ENCODE results near the gene SAYSD1.
"Not testable (repeated sequence)": the region's sequence is repeated elsewhere in the genome, so short reads cannot be mapped to it uniquely, and the experiment has no call there.

Gene SAYSD1

DNA sequence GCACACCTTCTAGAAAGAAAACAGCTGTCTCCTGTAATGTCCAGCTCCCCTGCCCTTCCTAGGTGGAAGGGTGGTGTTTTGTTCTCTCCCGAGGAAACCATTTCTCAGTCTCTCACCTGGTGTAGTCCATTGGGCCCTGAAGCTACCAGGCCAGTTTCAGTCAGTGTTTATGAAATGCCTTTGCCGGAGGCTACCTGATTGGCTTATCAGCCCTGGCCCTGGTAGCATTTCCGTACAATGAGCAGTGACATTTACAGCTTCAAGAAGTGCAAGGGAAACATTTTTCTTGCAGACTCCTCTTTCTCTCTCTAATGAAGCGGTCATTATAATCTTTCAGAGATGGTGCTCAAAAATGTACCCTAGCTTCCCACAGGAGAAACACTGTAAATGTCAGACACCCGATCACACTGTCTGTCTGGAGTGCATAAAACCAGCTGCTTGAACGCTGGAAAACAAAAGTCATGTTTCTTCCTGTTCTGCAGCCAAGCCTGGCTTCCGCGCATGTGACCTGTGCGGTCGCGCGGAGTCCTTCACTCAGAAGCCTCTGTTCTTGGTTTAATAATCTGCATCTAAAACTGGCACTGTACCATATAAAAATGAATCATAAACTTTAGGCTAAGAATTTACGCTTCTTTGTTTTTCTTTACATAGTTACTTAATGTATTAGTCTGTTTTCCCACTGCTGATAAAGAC lies 28.4 kb upstream of the SAYSD1 start:
- no peak overlapping the region for H3K9ac ChIP-seq
- H3K79me2 ChIP-seq (ENCODE audit: insufficient read depth, low read depth), result no peaks in the 10 kb centered on the region
- no peaks in the 10 kb centered on the region for H3K27me3 ChIP-seq (ENCODE audit: insufficient read depth, low read depth)
- TF ChIP-seq, protein P1, sequence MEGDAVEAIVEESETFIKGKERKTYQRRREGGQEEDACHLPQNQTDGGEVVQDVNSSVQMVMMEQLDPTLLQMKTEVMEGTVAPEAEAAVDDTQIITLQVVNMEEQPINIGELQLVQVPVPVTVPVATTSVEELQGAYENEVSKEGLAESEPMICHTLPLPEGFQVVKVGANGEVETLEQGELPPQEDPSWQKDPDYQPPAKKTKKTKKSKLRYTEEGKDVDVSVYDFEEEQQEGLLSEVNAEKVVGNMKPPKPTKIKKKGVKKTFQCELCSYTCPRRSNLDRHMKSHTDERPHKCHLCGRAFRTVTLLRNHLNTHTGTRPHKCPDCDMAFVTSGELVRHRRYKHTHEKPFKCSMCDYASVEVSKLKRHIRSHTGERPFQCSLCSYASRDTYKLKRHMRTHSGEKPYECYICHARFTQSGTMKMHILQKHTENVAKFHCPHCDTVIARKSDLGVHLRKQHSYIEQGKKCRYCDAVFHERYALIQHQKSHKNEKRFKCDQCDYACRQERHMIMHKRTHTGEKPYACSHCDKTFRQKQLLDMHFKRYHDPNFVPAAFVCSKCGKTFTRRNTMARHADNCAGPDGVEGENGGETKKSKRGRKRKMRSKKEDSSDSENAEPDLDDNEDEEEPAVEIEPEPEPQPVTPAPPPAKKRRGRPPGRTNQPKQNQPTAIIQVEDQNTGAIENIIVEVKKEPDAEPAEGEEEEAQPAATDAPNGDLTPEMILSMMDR (conservative IDR thresholded peaks at IDR 0.05; ENCODE audit: low read depth, low read length), result no peak
- no peaks in the 10 kb centered on the region for H3K4me1 ChIP-seq (ENCODE audit: low read depth, poor library complexity, severe bottlenecking)
- no peak overlapping the region for H3K4me3 ChIP-seq (IDR thresholded peaks at IDR 0.05; ENCODE audit: insufficient read depth, low read depth, low read length)
- no peak overlapping the region for H3K4me2 ChIP-seq
- H2AFZ ChIP-seq (ENCODE audit: low read depth), result no peak overlapping the region
- no peaks in the 10 kb centered on the region for H4K20me1 ChIP-seq (ENCODE audit: insufficient read depth)
- no peaks in the 10 kb centered on the region for H3K36me3 ChIP-seq (ENCODE audit: insufficient read depth)
- no peak overlapping the region for H3K27ac ChIP-seq

DNA sequence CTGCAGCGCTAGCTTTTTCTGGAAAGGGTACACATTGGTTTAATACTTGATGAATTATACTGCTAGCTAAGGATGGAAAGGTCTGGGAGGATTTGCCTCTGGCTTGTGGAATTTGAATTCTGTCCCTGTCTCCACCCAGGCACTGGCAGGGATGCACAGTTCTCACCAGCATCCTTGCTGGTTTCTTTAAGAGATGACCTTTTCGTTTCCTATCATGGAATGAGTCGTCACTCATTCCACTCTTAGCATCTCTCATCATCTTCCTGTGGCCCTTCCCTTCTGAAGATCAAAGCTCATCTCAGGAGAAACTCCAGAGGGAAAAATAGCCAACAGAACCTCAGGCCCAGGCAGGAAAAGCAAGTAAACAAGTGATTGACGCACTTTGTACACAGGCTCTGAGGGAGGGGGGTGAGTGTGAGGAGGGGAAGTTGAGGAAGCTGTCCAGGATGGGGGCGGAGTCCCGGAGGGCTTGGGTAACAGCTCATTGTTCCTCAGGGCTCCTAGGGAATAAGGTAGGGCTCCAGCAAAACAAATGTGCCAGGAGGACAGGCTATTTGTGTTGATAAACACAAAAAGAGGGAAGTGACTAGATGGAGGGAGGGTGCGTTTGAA lies 25.7 kb upstream of the SAYSD1 start:
- Histone ChIP-seq H3K27me3 (ENCODE audit: insufficient read depth, low read depth) (no peaks in the 10 kb centered on the region), H3K4me3 (IDR thresholded peaks at IDR 0.05; ENCODE audit: insufficient read depth, low read depth, low read length) (no peak overlapping the region), H3K36me3 (ENCODE audit: insufficient read depth) (no peaks in the 10 kb centered on the region), H3K9ac (no peak overlapping the region), H3K79me2 (ENCODE audit: insufficient read depth, low read depth) (no peaks in the 10 kb centered on the region), H2AFZ (ENCODE audit: low read depth) (no peak overlapping the region), H3K4me2 (no peak overlapping the region), H4K20me1 (ENCODE audit: insufficient read depth) (no peaks in the 10 kb centered on the region), H3K4me1 (ENCODE audit: low read depth, poor library complexity, severe bottlenecking) (no peaks in the 10 kb centered on the region), H3K27ac (no peak overlapping the region)
- TF ChIP-seq, protein P1 (conservative IDR thresholded peaks at IDR 0.05; ENCODE audit: low read depth, low read length), result no peak

DNA sequence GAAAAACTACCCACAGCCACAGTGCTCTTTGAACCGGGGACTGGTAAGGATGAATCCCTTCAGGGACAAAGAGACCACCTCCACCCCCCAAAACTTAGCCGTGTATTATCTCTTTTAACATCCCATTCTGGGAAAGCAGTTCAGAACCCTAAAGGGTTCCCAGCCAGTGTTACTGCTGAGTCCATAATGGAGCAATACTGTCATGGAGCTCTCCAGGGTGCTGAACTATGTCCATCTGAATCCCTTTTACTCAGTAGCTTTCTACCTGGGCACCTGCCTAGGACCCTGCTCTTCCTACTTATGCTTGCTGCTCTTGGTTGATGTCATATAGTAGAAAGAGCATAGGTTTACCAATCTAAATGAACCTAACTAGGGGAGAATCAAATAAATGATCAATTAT lies 22.3 kb upstream of the SAYSD1 start:
- TF ChIP-seq, protein P1 (conservative IDR thresholded peaks at IDR 0.05; ENCODE audit: low read depth, low read length), result no peak
- H4K20me1 ChIP-seq (ENCODE audit: insufficient read depth), result no peaks in the 10 kb centered on the region
- no peaks in the 10 kb centered on the region for H3K27me3 ChIP-seq (ENCODE audit: insufficient read depth, low read depth)
- no peak overlapping the region for H2AFZ ChIP-seq (ENCODE audit: low read depth)
- H3K36me3 ChIP-seq (ENCODE audit: insufficient read depth), result no peaks in the 10 kb centered on the region
- no peak overlapping the region for H3K27ac ChIP-seq
- no peaks in the 10 kb centered on the region for H3K79me2 ChIP-seq (ENCODE audit: insufficient read depth, low read depth)
- H3K4me2 ChIP-seq, result no peak overlapping the region
- H3K4me1 ChIP-seq (ENCODE audit: low read depth, poor library complexity, severe bottlenecking), result no peaks in the 10 kb centered on the region
- no peak overlapping the region for H3K9ac ChIP-seq
- no peak overlapping the region for H3K4me3 ChIP-seq (IDR thresholded peaks at IDR 0.05; ENCODE audit: insufficient read depth, low read depth, low read length)

DNA sequence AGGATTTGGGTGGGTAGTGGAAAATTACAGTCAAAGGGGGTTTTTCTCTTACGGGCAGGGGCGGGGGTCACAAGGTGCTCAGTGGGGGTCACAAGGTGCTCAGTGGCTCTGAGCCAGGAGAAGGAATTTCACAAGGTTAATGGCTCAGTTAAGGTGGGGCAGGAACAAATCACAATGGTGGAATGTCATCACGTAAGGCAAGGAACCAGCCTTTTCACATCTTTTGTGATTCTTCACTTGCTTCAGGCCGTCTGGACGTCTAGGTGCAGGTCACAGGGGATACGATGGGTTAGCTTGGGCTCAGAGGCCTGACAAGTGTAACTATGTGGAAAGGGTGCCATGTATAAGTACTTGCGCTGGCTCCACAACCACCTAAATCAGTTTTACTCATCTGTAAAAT lies 21.2 kb upstream of the SAYSD1 start:
- H2AFZ ChIP-seq (ENCODE audit: low read depth); H3K4me2 ChIP-seq; H4K20me1 ChIP-seq (ENCODE audit: insufficient read depth); H3K27me3 ChIP-seq (ENCODE audit: insufficient read depth, low read depth); H3K9ac ChIP-seq; H3K4me3 ChIP-seq (IDR thresholded peaks at IDR 0.05; ENCODE audit: insufficient read depth, low read depth, low read length); H3K4me1 ChIP-seq (ENCODE audit: low read depth, poor library complexity, severe bottlenecking); H3K27ac ChIP-seq; H3K36me3 ChIP-seq (ENCODE audit: insufficient read depth); H3K79me2 ChIP-seq (ENCODE audit: insufficient read depth, low read depth): not testable (repeated sequence)

DNA sequence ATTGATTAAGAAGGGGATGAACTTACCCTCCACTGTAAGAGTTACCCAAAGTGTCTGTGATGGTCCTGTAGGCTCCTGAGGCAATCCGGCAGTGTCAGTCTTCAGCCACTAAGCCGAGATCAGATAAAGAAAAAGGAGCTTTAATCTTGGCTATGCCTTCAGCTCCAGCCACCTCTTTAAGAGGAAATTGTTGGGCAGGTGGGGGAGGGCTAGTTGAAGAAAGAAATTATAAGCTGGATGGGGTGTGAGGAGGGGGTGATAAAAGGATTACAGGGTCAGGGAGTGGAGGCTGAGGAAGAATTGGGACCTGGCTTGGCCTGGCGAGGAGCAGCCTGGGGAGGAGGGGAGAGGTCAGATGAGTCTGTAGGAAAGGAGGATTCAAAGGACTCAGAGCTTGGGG lies 19.8 kb upstream of the SAYSD1 start:
- H3K79me2 ChIP-seq (ENCODE audit: insufficient read depth, low read depth); H3K27me3 ChIP-seq (ENCODE audit: insufficient read depth, low read depth); H3K27ac ChIP-seq; H3K9ac ChIP-seq; H2AFZ ChIP-seq (ENCODE audit: low read depth); H3K4me2 ChIP-seq; H3K36me3 ChIP-seq (ENCODE audit: insufficient read depth); H3K4me1 ChIP-seq (ENCODE audit: low read depth, poor library complexity, severe bottlenecking); H3K4me3 ChIP-seq (IDR thresholded peaks at IDR 0.05; ENCODE audit: insufficient read depth, low read depth, low read length); H4K20me1 ChIP-seq (ENCODE audit: insufficient read depth): not testable (repeated sequence)
